GM12865 (cell line): Measurements from ENCODE around the gene CLIC4.
"Not testable (repeated sequence)": the region's sequence is repeated elsewhere in the genome, so short reads cannot be mapped to it uniquely, and the experiment has no call there.

Experiments used
- DNase-seq: peaks from one replicate; pipeline ENCODE4 v3.0.0; 2010; ENCODE audit warnings: low read depth
- H3K4me3 ChIP-seq: 2 replicates; pipeline ENCODE4 v1.5.1; 2011; ENCODE audit warnings: mild to moderate bottlenecking, low read depth, low read length, control low read depth
- TF ChIP-seq, protein P1 (sequence below): IDR thresholded peaks from 2 replicates; pipeline ENCODE4 v1.5.1; 2011; ENCODE audit warnings: low read length, control low read depth, low read depth, inconsistent platforms; ENCODE audit not compliant: insufficient read depth; ENCODE audit errors: missing control alignments

Gene CLIC4

DNA sequence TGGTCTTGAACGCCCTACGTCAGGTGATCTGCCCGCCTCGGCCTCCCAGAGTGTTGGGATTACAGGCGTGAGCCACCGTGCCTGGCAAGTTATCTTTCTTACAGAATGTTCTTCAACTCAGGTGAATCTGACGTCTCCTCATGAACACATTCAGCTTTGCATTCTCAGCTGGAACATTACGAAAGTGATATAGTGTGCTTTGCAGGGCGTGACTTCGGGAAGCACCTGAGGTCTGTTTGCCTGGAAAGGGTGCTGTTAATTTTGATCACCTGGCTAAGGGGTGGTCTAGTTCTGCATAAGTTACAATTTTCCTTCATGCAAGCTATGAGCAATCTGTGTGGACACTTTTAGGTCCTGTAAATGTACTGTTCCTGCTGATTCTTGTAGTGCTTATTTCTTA, 16.3 kb upstream of the CLIC4 start:
- TF ChIP-seq, protein P1, sequence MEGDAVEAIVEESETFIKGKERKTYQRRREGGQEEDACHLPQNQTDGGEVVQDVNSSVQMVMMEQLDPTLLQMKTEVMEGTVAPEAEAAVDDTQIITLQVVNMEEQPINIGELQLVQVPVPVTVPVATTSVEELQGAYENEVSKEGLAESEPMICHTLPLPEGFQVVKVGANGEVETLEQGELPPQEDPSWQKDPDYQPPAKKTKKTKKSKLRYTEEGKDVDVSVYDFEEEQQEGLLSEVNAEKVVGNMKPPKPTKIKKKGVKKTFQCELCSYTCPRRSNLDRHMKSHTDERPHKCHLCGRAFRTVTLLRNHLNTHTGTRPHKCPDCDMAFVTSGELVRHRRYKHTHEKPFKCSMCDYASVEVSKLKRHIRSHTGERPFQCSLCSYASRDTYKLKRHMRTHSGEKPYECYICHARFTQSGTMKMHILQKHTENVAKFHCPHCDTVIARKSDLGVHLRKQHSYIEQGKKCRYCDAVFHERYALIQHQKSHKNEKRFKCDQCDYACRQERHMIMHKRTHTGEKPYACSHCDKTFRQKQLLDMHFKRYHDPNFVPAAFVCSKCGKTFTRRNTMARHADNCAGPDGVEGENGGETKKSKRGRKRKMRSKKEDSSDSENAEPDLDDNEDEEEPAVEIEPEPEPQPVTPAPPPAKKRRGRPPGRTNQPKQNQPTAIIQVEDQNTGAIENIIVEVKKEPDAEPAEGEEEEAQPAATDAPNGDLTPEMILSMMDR: no peak
- DNase-seq: no peak
- no peak overlapping the region for H3K4me3 ChIP-seq

DNA sequence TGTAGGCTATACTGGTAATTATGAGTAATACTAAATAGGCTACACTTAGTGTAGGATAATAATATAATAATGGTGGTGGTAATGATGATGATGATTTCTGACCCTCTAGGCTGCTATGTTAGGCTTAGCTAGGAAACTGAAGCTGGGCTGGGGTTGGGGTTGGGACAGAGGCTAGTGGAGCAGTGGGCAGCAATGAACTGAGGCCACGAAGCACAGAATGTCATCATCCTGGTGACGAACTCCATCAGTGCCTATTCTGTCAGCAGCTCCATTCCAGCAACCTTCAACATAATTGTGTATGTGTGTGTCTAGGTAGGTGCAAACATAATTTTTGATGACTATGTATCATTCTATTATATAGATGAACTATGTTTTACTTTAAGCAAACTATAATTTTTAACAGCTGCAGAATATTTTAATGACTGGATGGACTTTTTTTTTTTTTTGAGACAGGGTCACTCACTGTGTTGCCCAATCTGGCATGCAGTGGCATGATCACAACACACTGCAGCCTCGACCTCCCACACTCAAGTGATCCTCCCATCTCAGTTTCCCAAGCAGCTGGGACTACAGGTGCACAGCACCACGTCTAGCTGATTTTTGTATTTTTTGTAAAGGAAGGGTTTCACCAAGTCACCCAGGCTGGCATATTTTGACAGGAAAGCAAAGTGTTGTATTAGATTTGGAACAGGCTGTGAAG, 12.9 kb upstream of the CLIC4 start:
- no peak for DNase-seq
- no peak overlapping the region for H3K4me3 ChIP-seq
- TF ChIP-seq, protein P1: no peak

DNA sequence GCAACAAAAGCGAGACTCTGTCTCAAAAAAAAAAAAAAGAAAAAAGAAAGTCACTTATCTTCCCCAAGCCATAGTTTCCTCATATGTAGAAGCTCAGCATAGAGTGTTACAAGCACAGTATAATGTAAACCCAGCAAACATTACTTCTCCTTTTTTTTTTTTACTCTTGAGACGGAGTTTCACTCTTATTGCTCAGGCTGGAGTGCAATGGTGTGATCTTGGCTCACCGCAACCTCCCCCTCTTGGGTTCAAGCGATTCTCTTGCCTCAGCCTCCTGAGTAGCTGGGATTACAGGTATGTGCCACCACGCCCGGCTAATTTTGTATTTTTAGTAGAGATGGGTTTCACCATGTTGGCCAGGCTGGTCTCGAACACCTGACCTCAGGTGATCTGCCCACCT, 11.9 kb upstream of the CLIC4 start:
- DNase-seq: peak; percentile 61
- H3K4me3 ChIP-seq: not testable (repeated sequence)

DNA sequence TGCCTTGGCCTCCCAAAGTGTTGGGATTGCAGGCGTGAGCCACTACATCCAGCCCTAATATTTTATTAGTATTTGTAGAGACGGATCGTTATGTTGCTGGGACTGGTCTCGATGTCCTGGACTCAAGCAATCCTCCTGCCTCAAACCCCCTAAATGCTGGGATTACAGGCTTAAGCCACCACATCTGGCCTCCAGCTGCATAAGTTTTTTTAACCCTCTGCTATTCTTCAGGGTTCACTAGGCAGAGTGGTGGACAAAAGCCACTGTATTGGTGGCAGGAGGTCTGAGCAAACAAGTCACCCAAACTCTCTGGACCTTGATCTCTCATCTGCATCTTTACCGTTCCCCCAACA, 10.1 kb upstream of the CLIC4 start:
- no peak overlapping the region for H3K4me3 ChIP-seq
- DNase-seq: no peak
- TF ChIP-seq, protein P1: no peak

DNA sequence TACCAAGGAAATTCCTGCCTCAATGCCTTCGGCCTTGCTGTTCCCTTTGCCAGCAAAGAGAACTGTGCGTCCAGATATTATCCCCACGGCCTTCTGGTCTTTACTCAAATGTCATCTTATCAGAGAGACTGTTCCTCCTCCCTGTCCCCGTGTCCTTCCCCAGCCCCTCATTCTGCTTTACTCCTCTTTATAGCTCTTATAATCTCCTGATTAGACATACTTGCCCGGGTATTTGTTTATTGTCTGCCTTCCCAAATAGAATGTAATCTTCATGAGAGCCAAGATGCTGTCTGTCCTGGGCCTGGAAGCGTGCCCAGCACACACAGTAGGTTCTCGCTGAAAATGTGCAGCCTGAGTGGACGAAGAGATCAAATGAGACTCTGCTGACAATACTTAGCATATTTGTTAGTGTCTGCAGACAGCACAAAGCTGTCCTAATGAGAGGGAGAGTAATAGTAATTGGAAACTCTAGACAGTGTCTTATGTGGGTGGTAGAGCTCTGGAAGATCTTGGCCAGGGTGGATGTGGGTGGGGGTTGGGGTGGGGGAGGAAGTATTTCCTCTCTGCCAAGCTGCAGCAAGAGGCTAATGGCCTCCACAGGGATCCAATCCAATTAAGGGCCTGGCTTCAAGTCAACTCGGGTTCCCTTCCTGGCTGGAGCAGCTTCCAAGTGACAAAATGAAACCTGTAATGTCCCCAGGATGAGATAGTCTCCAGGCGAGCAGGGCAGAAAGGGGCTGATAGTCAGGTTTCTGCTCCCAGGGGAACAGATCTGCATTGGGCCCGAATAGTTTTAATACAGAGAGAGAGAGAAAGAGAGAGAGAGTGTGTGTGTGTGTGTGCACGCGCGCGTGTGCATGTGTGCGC, 9.5 kb upstream of the CLIC4 start:
- DNase-seq: no peak
- TF ChIP-seq, protein P1: no peak
- H3K4me3 ChIP-seq: no peak overlapping the region

DNA sequence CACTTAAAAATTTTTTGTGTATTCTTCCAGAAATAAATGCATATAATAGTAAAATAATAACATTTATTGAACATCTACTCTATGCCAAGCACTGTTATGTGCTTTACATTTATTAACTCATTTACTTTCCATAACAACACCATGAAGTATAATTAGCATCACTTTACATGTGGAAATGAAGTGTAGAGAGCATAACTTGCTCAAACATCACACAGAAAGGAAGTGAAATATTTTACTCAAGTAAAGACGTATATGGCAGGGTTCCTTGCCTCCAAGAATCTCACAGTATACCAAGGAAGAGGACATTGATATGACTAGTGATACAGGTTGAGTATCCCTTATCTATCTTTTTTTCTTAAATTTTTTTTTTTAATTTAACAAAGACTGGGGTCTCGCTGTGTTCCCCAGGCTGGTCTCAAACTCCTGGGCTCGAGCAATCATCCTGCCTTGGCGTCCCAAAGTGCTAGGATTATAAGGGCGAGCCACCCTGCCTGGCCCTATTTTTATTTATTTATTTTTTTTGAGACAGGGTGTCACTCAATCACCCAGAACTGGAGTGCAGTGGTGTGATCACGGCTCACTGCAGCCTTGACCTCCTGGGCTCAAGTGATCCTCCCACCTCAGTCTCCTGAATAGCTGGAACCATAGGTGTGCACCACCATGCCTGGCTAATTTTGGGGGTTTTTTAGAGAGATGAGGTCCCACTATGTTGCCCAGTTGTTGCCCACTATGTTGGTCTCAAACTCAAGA, 7.7 kb upstream of the CLIC4 start:
- no peak overlapping the region for H3K4me3 ChIP-seq
- TF ChIP-seq, protein P1: no peak
- no peak for DNase-seq

DNA sequence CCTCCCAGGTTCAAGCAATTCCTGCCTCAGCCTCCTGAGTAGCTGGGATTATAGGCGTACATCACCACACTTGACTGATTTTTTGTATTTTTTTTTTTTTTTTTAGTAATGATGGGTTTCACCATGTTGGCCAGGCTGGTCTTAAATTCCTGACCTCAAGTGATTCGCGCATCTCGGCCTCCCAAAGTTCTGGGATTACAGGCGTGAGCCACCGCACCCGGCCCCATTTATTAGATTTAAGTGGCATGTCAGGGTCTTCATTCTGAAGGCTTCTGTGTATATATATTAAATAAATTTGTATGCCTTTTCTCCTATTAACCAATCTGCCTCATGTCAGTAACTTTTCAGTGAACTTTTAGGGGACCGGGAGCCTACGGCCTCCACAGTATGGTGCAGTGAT, 6.0 kb upstream of the CLIC4 start:
- no peak overlapping the region for H3K4me3 ChIP-seq
- TF ChIP-seq, protein P1: no peak
- no peak for DNase-seq
